SHP77 treated with DMSO at 0.1 percent for 48 hours (cell line): ENCODE measurements around the gene NARS2.

ENCODE experiments used
- DNase-seq: peaks from one replicate; lab custom pipeline; 2025; lab: John Stamatoyannopoulos, UW

NARS2 gene

DNA sequence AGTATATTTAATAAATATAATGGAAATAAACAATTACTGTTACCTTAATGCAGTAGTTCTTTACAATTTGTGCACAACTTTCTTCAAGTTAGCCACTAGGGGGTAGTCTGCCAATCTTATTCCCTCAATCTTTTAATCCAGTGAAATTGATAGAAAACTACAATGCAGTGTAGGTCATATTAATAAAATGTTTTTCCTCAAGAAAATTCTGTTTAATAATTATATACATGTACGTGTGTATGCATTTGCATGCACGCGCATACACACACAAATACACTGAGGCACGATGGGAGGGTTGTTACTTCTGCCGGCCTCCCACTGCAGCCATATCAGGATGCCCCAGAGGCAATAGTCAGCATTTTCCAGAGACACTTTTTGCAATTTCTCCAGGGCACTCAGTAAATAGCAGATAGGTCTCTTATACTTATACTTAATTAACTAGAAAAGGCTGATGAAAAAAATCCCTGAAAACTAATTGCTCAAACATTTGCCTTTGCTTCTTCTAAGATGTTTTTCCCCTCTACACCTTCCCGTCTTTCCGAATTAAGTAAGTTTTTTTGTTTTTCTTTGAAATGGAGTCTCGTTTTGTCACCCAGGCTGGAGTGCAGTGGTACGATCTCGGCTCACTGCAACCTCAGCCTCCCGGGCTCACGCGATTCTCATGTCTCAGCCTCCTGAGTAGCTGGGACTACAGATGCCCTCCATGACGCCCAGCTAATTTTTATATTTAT is 160.2 kb downstream of the NARS2 start:
- no peak for DNase-seq

DNA sequence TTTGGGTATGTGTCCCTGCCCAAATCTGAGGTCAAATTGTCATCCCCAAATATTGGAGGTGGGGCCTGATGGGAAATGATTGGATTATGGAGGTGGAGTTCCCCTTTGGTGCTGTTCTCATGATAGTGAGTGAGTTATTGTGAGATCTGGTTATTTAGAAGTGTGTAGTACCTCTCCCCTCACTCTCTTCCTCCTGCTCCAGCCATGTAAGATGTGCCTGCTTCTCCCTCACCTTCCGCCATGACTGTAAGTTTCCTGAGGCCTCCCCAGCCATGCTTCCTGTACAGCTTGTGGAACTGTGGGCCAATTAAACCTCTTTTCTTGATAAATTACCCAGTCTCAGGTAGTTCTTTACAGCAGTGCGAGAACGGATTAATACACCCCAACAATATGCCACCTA is 166.0 kb downstream of the NARS2 start:
- no peak for DNase-seq

DNA sequence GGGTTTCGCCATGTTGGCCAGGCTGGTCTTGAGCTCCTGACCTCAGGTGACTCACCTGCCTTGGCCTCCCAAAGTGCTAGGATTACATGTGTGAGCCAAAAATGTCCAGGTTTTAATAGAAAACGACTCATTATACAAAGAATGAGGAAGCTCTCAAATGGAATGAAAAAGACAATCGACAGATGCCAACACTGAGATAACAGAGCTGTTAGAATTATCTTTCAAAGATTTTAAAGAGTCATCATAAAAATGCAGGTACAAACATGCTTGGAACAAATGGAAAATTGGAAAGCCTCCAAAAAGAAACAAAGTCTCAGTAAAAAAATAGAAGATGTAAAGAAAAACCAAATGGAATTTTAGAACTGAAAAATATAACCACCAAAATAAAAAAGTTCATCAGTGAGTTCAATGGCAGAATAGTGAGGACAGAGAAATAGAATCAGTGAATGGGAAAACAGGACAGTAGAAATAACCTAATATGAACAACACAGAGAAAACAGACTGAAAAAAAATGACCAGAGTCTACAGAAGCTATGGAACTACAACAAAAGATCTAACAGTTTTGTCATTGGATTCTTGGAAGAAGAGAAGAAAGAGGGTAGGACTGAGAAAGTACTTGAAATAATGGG is 168.0 kb downstream of the NARS2 start:
- no peak for DNase-seq

DNA sequence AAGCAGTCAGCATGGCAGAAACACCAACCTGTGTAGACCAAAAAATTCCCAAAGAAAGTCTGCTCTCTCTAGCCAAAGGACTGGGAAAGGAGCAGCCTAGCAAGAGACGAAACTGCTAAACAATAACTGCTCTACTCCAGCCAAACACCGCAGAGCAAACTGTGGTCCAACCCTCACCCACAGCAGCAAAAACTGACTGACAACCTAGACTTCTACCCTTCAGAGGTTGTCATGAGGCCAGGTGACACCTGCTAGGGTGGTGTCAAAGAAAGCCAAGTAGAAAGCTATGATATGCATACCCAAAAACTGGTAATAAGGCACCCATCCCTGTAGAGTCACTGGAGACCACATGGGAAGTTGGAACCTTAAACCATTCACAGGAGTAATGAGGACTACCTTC is 168.9 kb downstream of the NARS2 start:
- no peak for DNase-seq

DNA sequence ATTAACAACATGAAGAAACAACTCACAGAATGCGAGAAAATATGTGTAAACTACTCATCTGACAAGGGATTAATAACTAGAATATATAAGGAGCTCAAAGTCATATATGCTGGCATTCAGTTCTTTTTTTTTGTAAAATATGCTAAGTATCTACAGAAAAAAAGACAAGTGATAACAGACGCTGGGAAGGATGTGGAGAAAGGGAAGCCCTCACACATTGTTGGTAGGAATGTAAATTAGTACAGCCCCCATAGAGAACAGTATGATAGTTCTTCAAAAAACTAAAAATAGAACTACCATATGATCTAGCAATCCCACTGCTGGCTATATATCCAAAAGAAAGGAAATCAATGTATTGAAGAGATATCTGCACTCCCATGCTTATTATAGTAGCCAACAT is 170.9 kb downstream of the NARS2 start:
- DNase-seq: no peak

DNA sequence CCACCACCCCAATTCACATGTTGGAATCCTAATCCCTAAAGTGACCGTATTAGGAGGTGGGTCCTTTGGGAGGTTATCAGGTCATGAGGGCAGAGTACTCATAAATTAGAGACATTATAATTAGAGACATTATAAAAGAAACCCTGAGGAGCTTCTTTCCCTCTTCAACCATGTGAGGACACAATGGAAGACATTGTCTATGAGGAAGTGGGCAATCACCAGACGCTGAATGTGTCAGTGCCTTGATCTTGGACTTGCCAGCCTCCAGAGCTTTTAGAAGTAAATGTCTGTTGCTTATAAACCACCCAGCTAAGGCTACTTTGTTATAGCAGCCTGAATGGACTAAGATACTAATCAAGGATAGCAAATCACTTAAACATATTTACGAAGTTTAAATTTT is 171.8 kb downstream of the NARS2 start:
- no peak for DNase-seq

DNA sequence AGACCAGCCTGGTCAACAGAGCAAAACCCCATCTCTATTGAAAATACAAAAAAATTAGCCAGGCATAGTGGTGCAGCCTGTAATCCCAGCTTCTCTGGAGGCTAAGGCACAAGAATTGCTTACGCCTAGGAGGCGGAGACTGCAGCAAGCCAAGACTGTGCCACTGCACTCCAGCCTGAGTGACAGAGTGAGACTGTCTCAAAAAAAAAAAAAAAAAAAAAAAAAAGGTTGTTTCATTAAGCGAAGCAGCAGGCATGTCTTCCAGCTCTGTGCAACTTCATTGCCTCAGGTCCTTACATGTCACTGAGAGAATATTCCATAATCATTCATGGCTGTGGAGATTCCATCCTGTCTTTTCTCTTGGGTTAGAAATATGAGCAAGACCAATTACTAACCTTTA is 174.0 kb downstream of the NARS2 start:
- no peak for DNase-seq

DNA sequence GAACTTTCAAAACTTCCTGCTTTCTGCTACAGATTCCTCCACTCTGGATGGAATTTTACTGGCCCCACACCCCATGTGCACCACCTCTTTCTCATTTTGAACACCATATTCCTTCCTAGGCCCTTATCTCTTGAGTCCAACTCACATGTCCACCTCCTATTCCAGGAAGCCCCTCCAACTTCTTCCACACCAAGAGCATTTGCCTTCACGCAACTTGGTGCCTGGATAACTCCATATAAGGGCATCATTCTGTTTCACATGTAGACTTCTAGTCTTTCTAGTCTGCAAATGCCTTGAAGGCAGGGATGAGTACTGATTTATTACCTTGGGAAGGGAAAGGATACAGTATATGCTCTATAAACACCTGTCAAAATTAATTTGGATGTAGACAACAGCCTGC is 174.5 kb downstream of the NARS2 start:
- no peak for DNase-seq

DNA sequence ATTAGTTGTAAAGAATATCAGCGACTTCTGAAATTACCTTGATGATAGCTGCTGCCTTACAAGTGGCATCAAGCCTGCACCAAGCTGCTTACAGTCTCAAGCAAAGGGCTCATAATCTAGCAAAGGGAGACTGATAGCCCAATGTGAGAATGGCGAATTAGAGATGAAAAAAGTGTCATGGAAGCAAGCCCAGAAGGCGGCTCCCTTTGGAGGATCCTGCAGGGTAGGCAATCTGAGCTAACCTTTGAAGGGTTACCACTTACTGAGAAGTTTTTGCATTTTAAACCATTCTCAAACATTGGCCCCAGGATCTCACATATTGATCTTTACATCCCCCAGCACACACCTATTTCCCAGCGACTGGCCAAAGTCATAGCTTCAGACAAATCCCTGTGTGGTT is 175.5 kb downstream of the NARS2 start:
- DNase-seq: no peak

DNA sequence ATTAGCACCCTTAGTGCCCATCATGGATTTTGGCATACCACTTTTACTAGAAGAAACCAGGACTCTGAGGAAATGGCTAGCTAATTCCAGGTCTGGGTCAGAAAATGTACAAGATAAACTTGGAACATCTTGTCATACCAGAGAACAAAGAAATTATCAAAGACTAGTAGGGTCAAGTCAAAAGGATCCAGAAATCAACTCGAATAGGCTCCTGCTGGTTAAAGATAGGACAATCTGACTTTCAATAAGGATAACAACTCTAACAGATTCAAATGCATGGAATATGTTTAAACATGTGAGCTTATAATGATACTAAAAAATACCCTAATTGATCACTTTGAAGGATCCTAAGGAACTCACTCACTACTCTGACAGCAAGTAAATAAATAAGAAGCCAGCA is 175.9 kb downstream of the NARS2 start:
- DNase-seq: no peak

DNA sequence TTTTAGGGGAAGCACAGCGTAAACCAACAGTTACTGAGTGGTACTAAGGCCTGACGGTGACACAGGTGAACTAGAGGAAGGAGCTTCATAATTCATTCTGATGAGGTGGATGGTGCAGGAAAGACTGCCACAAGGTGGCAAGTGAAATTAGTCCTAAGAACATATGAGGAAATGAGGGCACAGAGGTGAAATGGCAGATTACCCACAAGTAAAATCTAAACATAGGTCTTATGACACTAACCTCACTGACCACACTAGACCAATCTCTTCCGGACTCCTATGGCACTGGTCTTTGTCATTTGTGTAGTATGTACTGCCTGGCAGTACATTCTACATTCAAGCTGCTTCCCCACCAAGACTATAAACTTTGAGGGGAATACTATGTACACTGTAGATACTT is 177.3 kb downstream of the NARS2 start:
- DNase-seq: no peak

DNA sequence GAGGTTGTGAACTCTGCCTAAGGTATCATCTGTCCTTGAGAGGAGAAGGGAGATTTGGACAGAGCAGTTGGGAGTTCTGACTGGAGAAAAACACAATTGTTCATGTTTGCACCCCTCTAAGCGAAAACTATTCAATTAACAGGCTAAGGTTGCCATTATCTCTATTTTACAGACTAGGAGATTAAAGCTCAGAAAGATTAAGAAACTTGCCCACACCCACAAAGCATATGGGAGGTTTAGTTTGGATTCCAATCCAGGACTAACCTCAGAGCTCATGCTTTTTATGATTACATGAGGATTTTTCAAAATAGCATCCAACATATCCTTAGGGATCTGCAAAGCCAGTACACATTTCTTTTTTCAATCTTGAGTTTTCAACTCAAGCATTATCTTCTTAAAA is 179.1 kb downstream of the NARS2 start:
- DNase-seq: no peak

DNA sequence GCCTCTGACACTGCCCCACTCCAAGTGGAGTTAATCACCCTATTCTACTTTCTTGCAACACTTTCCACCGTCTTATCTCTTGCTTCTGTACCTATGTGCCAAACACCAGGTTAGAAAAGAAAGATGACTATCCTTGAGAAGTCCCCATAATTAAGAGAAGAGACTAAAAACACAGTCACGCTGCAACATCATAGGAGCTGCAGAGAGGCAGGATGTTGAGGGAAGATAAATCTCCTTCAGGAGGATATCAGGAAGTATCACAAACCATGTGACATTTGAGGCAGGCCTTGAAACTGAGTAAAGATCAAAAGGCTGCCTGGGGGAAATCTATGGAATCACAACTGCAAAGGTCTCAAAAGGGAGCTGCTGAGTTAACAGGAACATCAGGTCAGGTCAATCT is 181.8 kb downstream of the NARS2 start:
- no peak for DNase-seq

DNA sequence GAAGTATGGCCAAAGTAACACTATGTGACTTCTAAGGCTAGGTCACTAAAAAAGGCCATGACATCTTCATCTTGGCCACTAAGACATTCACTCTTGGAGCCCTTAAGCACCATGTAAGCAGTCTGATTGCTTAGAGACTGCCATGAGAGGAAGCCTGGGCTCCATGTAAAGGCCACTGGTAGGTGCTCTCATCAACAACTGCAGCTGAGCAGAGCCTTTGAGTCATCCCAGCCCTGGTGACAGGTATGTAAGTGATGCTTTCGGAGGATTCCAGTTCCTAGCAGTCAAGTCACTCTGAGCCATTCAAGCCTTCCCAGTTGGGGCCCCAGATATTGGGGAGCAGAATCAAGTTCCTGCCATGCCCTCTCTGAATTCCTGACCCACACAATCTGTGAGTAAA is 183.2 kb downstream of the NARS2 start:
- no peak for DNase-seq

DNA sequence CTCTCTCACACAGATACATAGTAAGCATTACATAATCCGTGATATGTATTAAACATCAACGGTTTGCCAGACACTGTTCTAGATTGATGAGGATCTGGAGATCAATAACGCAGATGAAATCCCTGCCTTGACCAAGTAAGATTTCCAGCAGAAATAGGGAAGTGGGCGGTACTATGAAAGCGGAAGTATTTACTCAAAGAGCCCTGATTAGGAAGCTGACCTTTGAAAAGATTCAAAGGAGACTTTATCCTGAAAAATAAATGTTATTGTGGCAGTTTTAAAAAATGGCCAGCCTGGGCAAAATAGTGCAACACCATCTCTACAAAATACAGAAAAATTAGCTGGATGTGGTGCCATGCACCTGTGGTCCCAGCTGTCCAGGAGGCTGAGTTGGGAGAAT is 183.9 kb downstream of the NARS2 start:
- no peak for DNase-seq

DNA sequence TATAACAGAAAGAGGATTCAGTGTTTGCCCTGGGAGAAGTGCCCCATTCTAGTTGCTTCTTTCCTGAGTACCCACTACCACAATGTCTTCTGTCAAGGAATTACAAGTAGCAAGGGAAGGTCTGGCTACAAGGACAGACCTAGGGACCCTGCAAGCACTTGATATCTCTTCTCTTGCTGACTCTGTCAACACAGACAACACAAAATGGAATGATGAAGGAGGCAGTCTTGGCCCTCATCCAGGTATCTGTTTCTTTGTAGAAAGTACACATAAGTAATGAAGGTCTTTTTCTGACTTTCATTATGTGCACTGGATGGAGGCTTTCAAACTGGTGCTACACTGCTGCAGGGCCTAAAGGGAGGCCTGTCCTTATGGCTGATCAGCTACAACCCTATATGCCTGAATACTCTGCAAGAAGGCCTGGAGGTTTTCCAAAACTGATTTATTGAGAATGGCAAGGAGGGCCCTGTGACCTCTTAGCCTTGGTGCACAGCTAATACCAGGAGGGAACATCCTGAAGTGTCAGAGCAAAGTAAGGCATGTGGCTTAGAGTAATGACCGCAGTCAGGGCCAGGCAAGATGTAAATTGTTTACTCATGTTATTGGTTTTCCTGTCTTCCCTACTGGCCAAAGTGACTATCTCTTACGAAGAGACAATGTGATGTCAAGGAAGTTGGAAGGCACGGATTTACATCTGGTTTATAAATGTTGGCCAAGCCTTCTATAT is 188.3 kb downstream of the NARS2 start:
- DNase-seq: no peak
